ENCODE measurements around the gene UNC119B.
"Not testable (repeated sequence)": the region's sequence is repeated elsewhere in the genome, so short reads cannot be mapped to it uniquely, and the experiment has no call there.

The UNC119B gene

DNA sequence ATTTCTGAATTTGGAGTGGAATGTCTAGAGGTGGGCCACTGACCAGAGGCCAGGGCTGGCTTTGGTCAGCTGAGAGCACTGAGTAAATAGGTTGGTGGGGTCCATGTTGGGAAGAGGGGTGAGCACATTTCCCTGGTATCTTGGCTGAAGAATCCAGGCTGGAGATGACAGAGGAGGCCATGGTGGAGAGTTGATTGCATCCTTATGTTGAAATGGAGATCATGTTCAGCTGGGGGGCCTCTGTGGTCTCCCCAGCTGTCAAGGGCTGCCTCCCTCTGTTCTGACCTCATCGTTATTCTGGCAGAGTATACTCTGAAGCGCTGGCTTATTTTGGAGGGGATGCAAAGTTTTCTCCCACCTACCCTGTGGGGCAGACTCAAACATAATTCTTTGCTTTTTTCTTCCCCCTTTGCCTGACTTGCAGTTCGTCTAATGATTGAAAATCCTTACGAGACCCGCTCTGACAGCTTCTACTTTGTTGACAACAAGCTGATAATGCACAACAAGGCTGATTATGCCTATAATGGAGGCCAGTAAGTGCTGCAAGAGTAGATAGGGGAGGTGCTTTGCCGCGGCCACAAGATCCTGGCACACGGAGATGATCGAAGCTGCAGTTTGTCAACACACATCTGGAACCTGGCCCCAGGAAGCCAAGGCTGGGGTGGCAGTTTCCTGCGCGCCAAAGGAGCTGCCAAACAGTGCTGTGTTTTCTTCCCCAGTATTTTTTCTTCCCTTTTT lies 9.4 kb downstream of the UNC119B start:
- DNase-seq (ENCODE audit: low read depth), result peak; percentile 34

DNA sequence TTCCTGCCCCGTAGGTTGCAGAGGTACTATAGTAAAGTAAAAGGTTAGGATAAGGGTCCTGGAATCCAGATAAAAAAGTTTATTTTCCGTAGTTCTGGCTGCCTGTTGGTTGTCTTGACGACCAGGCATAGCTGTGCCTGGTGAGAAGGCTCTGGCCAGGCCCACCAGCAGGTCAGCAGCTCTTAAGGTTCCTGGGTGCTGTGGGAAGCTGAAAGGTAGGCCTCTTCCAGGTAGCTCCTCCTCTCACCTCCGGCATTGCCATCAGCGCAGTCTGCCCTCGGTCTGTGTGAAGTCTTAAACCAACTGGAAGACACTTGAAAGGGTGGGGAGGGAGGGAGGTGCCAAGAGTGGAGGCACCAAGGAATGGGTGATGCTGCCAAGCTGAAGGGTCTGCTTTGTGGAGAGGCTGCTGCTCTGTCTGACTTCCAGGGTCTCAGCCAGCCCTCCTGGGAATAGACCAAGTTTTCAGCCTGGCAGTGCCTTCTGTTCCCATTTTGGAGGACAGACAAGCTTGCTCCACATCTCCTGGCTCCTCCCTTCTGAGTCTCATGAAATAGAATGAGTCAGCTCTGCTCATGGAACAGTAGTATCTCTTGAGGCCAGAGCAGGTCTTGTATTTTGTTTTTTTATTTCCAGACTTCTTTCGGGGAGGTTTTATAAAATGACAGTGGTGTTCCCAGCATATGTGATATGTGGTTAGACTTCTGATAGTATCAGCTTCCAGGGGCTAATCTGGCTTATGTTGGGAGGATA lies 10.2 kb downstream of the UNC119B start:
- DNase-seq (ENCODE audit: low read depth), result peak; percentile 47

DNA sequence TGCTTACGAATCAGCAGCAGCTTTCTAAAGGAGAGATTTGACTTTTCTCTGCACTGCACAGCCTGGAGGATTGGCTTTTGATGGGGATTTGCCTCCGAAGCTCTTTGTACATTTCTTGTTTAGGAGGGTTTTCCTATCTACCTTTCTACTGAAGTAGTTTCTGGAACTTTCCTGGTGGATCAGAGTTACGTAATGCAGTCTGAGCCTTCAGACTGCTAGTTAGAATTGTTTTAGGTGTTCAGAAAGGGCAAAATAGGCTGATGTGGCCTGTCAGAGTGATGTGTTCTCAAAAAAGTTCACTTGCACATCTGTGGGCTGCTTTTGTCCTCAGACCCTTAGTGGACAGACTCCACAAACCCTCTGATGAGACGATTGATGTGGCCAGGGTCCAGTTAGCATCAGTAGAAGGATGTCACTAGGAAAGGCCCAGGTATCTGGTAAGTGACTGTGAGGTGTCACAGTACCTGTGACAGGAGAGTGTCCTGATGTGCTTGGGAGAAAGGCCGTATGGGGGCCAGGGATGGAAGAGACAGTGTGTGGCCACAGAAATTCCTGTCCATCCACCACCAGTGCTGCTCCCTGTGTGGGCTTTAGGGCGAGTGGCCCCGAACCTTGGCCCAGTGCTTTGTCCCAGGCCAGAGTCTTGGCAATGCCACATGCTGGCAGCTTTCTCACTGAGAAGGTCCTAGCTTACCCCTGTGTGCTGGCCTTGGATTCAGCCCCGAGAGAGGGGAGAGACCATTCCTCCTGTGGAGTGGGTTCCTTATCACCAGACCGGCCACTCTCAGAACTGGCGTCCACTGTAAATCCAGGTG lies 10.9 kb downstream of the UNC119B start:
- no peak for DNase-seq (ENCODE audit: low read depth)

DNA sequence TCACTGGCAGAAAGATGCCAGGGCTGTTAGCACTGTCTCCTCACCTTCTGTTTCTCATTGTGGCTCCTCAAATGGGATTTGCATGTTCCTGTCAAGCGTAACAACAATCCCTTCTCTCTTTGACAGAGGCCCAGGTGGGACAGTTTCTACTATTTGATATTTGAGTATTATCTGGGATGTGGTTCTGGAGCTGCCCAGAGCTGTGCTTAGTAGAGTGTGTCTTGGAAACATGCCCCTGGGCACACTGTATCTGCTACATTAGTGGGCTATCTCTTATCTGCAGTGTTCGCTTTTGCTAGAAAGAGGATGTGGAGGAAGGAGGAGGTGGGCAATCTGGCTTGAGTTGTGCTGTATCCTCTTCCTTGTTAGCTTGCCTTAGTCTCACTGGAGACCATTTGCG lies 11.6 kb downstream of the UNC119B start:
- DNase-seq (ENCODE audit: low read depth), result peak; percentile 82

DNA sequence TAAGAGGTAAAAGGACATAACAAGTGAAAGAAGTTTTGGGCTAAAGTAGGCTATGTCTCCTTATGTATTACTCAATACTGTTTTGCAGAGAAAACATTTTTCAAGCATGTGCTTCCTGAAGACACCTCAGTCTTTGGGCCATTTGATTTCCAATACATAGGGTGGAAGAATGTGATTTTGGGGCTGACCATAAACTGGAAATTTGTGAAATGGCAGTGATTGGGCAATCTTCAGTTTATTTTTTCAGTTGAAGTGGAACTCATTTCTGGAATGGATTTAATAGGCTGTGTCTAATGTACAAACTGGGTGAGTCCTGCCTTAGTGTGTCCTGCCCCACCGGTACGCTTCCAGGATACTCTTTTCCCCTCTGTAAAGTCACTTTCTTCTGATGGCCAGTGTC lies 12.5 kb downstream of the UNC119B start:
- DNase-seq (ENCODE audit: low read depth), result no peak

DNA sequence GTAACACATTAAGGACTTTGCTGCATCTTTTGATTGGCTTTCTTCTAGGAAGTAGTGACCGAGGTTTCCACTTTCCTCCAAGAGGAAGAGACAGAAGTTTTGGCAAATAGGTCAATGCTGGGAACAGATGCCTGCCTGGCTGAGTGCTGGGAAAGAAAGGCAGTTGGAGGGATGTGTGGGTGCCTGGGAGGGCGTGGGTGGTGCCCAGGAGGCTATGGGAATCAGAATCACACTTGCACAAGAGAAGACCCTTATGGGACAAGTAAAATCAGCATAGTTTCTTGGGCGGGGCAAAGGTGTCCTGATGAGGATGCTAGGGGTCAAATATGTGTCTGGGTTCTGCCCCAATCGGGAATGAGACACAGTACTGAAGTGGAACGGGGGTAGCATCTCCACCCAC lies 14.5 kb downstream of the UNC119B start:
- DNase-seq (ENCODE audit: low read depth), result no peak

DNA sequence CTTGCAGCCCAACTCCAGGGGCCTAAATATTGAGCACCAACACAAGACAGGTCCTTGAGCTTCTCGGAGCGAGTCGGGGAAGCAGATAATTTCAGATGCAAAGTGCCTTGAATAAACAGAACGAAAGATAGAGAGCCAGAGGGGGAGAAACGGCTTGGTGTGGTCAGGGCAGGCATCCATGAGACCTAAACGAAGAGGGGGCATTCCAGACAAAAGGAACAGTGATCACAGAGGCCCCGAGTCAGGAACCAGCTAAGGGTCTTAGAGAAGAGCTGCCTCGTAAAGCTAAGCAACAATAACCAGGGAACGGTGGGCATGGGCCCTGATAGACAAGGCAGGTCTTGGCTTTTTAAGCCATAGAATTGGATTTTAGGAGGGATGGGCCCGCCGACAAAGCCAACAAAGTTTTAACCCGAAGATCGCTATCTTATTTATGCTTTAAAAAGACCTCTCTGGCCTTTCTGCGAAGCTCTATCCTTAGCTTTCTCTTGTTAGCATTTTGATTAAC lies 14.9 kb downstream of the UNC119B start:
- no peak for DNase-seq (ENCODE audit: low read depth)

DNA sequence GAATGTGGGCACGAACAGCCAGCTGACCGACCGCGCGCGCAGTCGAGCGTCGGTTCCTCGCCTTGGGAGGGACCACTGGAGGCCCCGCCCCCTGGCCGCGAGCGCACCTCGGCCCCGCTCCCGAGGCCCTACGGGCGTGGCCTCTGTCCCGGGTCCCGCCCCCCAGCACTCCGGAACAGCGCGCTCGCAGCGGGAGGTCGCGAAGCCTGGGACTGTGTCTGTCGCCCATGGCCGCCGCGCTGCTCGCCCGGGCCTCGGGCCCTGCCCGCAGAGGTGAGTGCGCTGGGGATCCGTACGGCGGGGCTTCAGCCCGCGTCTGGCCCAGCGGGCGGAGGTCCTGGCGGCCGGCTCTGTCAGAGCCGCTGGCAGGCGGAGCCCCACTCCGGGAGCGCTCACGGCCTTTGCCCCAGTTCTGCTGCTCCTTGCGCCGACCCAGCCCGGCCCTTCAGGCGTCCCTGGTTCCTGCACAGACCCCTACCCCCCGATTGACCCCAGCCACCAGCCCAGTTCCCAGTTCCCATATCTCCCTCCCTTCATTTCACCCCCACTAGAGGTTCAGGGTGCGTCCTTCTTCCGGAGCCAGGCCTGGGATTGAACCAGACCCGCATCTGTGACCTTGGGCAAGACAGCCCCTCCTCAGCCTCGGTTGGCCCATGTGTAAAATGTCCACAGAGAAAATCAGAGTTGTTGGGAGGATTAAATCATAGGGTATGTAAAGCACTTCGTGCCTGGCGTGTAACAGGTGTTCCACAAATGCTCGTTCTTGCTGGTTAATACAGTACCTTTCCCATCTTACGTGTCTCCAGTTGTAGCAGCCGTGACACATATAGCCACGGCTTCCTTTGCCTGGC lies 15.6 kb downstream of the UNC119B start, which contains the start of gene ACADS:
Gene ACADS, plus strand, starts transcription at position 168 of the 851 bp plus-strand sequence. Its CDS starts 60 bp downstream, at position 228.
- DNase-seq (ENCODE audit: low read depth), result peak; percentile 77

DNA sequence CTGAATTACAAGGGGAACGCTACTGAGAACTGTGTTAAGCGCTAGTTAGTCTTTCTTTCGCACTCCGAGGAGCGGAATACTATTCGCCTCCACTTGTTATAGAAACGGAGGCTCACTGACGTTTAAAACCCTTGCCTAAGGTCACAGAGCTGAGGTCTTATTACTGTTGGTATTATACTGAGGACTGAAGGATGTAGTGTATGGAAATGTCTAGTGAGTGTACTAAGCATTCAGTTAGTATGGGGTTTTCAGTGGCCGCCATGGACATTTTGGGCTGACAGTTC lies 16.2 kb downstream of the UNC119B start:
- no peak for DNase-seq (ENCODE audit: low read depth)

DNA sequence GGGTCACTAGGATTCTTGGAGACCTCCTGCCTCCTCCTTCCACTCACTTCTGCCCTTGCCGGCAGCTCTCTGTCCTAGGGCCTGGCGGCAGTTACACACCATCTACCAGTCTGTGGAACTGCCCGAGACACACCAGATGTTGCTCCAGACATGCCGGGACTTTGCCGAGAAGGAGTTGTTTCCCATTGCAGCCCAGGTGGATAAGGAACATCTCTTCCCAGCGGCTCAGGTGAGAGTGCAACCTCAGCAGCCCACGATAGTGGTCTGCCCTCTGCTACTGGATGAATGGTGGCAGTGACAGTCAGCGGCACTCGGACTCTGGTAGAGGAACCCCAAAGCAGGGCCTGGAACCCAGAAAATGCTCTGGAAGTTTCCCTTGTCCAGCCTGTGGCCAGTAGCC lies 16.7 kb downstream of the UNC119B start:
- DNase-seq (ENCODE audit: low read depth), result no peak

DNA sequence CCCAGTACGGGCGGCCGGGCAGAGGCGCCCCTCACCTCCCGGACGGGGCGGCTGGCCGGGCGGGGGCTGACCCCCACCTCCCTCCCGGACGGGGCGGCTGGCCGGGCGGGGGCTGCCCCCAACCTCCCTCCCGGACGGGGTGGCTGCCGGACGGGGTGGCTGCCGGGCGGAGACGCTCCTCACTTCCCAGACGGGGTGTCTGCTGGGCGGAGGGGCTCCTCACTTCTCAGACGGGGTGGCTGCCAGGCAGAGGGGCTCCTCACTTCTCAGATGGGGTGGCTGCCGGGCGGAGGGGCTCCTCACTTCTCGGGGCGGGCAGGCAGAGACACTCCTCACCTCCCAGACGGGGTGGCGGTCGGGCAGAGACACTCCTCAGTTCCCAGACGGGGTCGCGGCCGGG lies 21.9 kb downstream of the UNC119B start:
- DNase-seq (ENCODE audit: low read depth), result not testable (repeated sequence)

DNA sequence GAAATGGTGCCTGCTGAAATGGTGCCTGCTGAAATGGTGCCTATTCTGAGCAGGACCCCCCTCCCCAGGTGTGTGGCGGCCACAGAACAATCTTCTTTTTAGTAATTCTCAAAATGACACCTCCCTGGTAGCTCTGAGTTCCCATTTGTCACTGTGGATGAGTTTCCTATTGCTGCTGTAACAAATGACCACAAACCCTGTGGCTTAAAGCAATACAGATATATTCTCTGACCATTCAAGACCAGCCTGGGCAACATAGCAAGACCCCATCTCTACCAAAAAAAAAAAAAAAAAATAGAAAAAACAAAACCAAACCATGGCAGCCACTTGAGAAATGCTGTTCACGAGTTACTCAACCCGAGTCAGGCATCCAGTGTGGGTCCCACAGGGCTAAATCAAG lies 23.3 kb downstream of the UNC119B start:
- no peak for DNase-seq (ENCODE audit: low read depth)

DNA sequence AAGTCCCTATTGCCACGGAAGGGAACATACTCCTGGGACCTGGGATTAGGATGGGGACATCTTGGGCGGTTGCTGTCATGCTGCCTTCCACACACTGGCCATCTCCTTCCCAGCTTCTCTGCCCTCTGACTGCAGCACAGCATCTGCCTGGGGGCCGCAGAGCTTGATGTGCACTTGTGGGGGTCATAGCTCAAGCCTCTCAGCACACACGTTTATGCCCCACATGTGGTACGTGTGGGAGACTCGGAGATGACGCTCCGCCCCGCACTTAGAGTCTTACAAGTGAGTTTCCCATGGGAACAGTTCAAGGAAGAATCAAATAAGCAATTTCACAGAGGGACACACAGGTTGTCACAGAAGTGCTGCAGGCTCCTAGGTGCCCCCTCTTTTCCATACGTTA lies 24.0 kb downstream of the UNC119B start:
- no peak for DNase-seq (ENCODE audit: low read depth)

DNA sequence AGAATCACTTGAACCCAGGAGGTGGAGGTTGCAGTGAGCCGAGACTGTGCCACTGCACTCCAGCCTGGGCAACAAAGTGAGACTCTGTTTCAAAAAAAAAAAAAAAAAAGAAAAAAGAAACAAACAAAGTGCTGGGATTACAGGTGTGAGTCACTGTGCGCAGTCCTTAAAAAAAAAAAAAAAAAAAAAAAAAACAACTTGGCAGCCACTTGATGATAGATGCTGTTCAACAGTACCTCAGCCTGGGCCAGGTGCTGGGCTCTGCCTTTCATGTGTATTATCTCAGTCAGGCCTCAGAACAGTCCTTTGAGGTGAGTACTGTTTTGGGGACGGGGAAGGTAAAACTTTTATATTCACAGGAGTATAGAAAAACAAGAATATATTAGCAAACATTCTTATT lies 24.9 kb downstream of the UNC119B start:
- no peak for DNase-seq (ENCODE audit: low read depth)

DNA sequence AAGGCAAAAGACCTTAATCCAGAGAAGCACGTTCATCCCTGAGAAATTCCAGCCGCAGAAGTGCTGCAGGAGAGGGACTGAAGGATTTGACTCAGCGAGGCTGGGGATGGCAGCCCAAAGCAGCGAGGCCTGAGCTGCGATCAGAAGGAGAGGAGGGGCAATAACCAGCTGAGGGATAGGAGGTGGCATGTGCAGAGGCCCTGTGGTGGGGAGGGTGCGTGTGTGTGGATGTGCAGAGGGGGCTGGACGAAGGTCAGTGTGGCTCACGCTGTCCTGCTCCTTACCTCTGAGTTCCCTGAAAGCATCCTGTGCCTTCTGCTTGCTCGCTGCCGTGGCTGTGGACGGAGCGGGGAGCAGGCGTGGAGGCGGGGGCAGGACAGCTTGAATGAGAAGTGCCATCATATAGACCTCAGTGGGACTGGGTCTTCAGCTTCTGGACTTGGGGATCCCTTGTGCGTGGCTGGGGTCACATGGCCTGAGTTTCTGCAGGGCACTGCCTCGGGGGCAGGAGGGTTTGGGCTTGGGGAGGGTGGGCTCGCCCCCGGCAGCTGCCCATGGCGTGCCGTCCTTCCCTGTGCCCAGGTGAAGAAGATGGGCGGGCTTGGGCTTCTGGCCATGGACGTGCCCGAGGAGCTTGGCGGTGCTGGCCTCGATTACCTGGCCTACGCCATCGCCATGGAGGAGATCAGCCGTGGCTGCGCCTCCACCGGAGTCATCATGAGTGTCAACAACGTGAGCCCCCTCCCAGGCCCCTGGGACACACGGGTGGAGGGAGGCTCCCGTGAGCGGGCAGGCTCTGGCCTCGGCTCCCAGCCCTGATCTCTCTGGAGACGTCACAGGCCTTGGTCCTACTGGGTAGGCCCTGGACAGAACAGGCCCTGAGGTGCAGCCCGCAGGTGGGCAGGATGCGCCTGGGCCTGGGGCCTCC lies 26.4 kb downstream of the UNC119B start:
- no peak for DNase-seq (ENCODE audit: low read depth)

DNA sequence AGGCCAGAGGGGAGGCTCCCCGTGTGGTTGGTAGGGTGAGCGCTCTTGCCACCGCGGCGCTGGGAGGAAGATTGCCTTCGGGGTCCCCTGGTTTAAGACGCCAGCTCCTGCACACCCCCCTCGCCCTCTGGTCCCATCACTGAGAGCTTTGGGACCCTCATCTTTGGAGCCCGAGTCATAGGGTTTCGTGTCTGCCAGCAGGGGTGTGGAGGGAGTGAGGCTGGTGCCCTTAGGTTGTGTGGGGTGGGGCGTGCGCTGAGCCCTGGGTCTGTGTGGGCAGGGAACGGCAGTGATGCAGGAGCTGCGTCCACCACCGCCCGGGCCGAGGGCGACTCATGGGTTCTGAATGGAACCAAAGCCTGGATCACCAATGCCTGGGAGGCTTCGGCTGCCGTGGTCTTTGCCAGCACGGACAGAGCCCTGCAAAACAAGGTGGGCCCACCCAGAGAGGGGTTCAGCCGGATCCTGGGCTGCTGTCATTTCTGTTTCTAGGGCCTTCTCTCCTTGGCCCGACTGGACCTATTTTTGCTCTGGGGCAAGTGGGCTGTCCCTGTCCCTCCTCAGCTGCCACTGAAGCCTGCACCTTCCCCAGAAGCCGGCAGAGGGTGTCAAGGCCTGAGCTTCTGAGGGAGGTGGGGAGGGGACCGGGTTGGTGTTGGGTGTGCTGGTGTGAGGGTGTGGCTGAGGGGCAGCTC lies 27.4 kb downstream of the UNC119B start:
- no peak for DNase-seq (ENCODE audit: low read depth)

DNA sequence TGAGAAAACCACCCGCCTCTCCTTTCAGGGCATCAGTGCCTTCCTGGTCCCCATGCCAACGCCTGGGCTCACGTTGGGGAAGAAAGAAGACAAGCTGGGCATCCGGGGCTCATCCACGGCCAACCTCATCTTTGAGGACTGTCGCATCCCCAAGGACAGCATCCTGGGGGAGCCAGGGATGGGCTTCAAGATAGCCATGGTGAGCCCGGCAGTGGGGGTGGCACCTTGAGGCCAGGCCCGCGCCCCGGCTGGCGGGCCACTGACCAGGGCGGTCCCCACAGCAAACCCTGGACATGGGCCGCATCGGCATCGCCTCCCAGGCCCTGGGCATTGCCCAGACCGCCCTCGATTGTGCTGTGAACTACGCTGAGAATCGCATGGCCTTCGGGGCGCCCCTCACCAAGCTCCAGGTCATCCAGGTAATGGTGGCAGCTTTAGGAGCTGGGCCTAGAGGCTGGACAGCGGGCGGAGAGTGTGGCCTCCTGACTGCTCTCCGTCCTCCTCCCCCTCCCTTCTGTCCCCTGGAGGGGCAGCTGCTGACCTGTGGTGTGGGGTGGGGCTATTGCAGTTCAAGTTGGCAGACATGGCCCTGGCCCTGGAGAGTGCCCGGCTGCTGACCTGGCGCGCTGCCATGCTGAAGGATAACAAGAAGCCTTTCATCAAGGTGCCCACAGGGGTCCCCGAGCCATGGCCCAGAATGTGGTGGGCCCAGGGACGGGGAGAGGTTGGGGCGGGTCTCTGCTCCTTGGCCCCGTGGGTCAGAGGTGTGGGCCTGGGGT lies 28.2 kb downstream of the UNC119B start:
- DNase-seq (ENCODE audit: low read depth), result no peak

DNA sequence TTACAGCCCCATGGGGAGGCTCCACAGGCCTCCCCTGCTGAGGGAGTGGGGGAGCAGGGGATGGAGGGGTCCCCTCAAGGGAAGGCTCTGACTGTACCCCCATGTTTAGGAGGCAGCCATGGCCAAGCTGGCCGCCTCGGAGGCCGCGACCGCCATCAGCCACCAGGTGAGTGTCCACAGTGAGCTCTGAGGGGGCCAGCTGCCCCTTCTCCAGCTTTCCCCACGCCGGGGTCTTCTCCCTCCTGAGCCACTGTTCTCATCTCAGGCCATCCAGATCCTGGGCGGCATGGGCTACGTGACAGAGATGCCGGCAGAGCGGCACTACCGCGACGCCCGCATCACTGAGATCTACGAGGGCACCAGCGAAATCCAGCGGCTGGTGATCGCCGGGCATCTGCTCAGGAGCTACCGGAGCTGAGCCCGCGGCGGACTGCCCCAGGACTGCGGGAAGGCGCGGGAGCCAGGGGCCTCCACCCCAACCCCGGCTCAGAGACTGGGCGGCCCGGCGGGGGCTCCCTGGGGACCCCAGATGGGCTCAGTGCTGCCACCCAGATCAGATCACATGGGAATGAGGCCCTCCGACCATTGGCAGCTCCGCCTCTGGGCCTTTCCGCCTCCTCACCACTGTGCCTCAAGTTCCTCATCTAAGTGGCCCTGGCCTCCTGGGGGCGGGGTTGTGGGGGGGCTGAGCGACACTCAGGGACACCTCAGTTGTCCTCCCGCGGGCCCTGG lies 28.9 kb downstream of the UNC119B start:
- no peak for DNase-seq (ENCODE audit: low read depth)

Measured in CMK (cell line).